Effector memory CD4-positive, alpha-beta T cell (primary cell): Measurements from ENCODE around the gene MEF2B.
A peak's percentile ranks its signal among the peaks of the same experiment; 100 is the strongest.

Experiments used
- DNase-seq, 3 donors: peaks; one replicate each; pipeline ENCODE4 v3.0.0-alpha.2; 2020
- H3K27ac ChIP-seq: 2 replicates; pipeline ENCODE4 v1.7.0; 2013; ENCODE audit warnings: mild to moderate bottlenecking, low read length, moderate library complexity; ENCODE audit not compliant: insufficient read depth, poor library complexity, severe bottlenecking
- H3K27me3 ChIP-seq: replicated peaks from 2 replicates; pipeline ENCODE4 v1.7.0; 2013; ENCODE audit warnings: mild to moderate bottlenecking, low read length; ENCODE audit not compliant: insufficient read depth, control insufficient read depth, poor library complexity, severe bottlenecking
- H3K36me3 ChIP-seq: 2 replicates; pipeline ENCODE4 v1.7.0; 2013; ENCODE audit warnings: mild to moderate bottlenecking, low read length, moderate library complexity; ENCODE audit not compliant: control insufficient read depth, insufficient read depth
- H3K4me1 ChIP-seq: 2 replicates; pipeline ENCODE4 v1.7.0; 2013; ENCODE audit warnings: low read length, mild to moderate bottlenecking; ENCODE audit not compliant: control insufficient read depth, insufficient read depth, poor library complexity, severe bottlenecking
- H3K4me3 ChIP-seq: 2 replicates; pipeline ENCODE4 v1.7.0; 2013; ENCODE audit warnings: low read length, low read depth, mild to moderate bottlenecking; ENCODE audit not compliant: insufficient read depth, poor library complexity, severe bottlenecking
- H3K9me3 ChIP-seq: 2 replicates; pipeline ENCODE4 v1.7.0; 2013; ENCODE audit warnings: mild to moderate bottlenecking, low read length, moderate library complexity; ENCODE audit not compliant: control insufficient read depth

Gene MEF2B

GRCh38 chr19:19209372-19209771, 39.3 kb upstream of the MEF2B start:
- no peak overlapping the region for H3K27ac ChIP-seq
- peaks cover 29% of the 10 kb centered on the region for H3K27me3 ChIP-seq
- H3K36me3 ChIP-seq = no peaks in the 10 kb centered on the region

DNA sequence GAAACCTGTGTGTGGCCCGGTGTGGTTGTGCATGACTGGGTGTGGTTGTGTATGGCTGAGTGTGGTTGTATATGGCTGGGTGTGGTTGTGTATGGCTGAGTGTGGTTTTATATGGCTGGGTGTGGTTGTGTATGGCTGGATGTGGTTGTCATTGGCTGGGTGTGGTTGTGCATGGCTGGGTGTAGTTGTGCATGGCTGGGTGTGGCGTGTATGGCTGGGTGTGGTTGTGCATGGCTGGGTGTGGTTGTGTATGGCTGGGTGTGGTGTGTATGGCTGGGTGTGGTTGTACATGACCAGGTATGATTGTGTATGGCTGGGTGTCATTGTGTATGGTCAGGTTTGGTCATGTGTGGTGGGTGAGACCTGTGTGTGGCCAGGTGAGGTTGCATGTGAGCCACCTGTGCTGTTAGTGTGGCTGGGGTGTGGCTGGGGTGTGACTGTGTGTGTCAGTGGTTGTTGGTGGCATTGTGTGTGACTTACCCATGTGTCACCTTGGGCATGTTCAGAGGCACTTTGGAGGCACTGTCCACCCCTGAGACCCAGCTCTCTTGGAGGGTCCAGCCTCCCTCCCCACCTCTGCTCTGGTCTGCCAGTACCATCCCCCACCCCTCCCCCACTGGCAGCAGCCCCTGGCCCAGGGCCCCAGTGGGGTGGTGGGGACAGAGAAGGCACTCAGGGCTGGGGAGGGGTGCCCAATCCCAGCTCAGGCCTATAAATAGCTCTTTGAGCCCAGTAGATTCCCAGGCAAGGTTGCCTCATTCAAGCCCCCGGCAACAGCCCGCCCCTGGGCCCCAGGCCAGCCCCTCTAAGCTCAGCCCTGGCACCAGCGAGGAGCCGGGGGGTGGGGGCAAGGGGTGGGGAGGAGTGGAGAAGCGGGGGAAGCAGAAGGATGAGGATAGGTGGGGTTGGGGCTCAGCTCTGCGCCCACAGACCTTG, 37.8 kb upstream of the MEF2B start:
- no peaks in the 10 kb centered on the region for H3K9me3 ChIP-seq
- peaks cover 15% of the 10 kb centered on the region for H3K27me3 ChIP-seq
- H3K4me1 ChIP-seq = peaks cover 14% of the 10 kb centered on the region
- no peaks in the 10 kb centered on the region for H3K36me3 ChIP-seq
- H3K27ac ChIP-seq = no peak overlapping the region
- no peak for DNase-seq
- H3K4me3 ChIP-seq = no peak overlapping the region

More at GRCh38 chr19:19209372-19209771, 39.3 kb upstream of the MEF2B start:
- Histone ChIP-seq H3K4me3 (no peak overlapping the region), H3K9me3 (no peaks in the 10 kb centered on the region), H3K4me1 (peaks cover 14% of the 10 kb centered on the region)
- DNase-seq = no peak

DNA sequence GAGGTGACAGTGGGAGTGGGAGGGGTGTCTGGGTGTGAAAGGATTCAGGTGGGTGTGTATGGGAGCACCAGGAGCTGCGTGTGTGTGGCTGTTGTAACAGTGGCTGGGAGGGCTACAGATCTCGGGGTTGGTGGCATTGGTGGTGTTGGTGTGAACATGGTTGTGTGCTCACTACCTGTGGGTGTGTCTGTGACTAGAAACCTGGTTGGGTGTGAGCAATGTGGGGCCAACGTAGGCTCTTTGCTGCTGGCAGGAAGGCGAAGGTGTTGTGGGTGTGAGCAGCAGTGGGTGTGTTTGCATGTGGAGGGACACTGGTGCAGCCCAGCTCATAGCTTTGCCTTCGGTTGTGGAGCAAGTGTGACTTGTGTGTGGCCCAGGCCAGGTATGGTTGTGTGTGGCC, 36.9 kb upstream of the MEF2B start:
- Histone ChIP-seq H3K4me1 (peaks cover 22% of the 10 kb centered on the region), H3K27me3 (peaks cover 6% of the 10 kb centered on the region)

DNA sequence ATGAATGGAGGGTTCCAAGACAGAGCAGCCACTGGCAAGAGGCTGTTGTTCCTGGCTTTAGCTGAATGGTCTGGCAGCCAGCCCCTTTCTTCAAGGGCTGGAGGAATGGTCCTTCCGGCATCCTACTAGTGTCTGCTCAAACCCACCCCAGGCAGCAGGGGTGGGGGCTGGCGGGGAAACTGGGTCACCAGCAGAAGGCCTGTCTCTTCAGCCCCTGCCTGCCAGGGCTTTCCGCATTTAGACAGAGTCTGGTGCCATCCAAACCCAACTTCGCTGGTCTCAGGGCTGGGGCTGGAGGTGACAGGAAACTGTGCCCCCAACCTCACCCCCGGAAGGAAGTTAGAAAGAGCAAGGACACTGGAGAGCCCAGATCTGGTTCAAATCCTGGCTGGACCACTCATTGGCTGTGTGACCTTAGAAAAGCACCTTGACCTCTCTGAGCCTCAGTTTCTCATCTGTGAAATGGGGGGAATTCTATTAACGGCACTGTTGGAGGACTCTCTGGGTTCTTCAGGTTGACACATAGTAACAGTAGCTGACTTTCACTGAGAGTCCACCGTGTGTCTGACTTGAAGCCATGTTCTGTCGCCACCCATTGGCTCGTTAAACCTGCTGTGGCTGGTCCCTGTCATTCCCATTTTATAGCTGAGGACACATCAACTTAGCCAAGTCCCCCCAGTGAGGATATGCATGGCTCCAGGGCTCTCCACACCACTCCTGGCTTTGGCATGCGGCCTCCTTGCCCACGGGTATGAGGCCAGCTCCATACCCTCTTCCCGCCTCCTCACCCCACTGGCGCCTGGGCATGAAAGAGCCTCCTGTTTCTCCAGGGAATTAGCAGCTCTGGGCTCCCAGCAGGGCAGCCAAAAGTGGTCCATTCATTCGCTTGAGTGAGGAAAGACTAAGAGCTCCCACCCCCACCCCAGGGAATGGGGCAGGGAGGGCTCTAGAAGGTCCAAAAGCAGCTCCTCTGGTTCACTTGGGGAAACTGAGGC, 35.6 kb upstream of the MEF2B start:
- no peaks in the 10 kb centered on the region for H3K36me3 ChIP-seq
- no peak overlapping the region for H3K4me3 ChIP-seq
- DNase-seq = no peak
- H3K27ac ChIP-seq = no peak overlapping the region
- no peaks in the 10 kb centered on the region for H3K9me3 ChIP-seq
- peaks cover 22% of the 10 kb centered on the region for H3K4me1 ChIP-seq
- H3K27me3 ChIP-seq = no peaks in the 10 kb centered on the region

More for the DNA sequence above, 36.9 kb upstream of the MEF2B start:
- no peak for DNase-seq
- Histone ChIP-seq H3K9me3 (no peaks in the 10 kb centered on the region), H3K27ac (no peak overlapping the region), H3K36me3 (no peaks in the 10 kb centered on the region), H3K4me3 (no peak overlapping the region)

DNA sequence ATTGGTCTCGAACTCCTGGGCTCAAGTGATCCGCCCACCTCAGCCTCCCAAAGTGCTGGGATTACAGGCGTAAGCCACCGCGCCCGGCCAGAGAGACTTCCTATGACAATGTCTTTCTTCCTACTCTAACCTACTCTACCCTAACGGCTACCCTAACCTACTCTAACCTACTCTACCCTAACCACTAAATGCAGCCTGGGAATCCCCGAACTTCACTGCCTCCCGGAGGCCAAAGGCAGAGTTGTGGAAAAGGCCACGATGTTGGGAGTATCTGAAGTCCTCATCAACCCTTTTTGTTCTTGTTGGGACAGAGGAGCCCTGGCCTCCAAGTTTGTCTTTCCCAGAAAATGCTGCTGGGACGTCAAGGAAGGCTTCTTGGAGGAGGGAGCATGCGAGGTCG, 34.1 kb upstream of the MEF2B start:
- Histone ChIP-seq H3K4me3 (no peak overlapping the region), H3K27ac (no peak overlapping the region), H3K4me1 (peaks cover 22% of the 10 kb centered on the region), H3K36me3 (peaks cover under 1% of the 10 kb centered on the region), H3K9me3 (no peaks in the 10 kb centered on the region), H3K27me3 (no peaks in the 10 kb centered on the region)
- DNase-seq = no peak

DNA sequence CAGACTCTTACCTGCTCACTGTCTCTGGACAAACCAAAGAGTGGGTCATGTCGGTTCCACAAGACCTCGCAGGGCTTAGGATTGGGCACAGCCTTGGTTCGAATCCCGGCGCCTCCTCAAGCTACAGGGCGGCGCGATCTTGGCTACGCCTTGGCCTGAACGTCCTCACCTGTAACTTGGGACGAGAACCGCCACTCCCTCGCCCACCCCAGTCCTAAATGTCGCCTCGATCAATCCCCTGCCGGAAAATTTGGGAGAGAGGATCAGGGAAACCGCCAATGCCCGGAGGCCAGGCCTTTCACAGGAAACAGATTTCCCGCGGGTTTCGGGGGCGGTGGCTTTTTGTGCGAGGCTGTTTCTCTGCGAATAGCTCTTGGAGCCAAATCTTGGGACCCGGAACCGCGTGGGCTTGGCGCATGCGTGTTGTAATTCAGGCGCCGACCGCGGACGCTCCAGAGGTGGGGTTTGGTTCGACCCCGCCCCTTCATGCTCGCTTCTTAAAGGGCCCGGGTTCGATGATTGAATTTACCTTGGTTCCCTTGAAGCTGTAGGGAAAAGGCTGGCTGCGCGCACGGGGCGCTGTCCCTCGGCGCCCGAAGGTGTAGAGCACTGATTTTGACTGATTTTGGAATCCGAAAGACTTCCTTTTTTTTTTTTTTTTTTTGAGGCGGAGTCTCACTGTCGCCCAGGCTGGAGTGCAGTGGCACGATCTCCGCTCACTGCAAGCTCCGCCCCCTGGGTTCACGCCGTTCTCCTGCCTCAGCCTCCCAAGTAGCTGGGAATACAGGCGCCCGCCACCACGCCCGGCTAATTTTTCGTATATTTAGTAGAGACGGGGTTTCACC, 33.2 kb upstream of the MEF2B start, which contains the start of gene NR2C2AP:
Gene NR2C2AP (minus strand): TSS at position 403 of the 845 bp plus-strand sequence. CDS start 354 bp downstream, at position 49.
- Histone ChIP-seq H3K27ac (peak within 1 kb of the TSS; percentile 66), H3K4me1 (peaks cover 22% of the 10 kb centered on the region), H3K27me3 (no peaks in the 10 kb centered on the region), H3K4me3 (peak within 1 kb of the TSS; percentile 80), H3K9me3 (no peaks in the 10 kb centered on the region), H3K36me3 (peaks cover 10% of the 10 kb centered on the region)
- peak; percentile 83 to 87 (median 86) for DNase-seq

DNA sequence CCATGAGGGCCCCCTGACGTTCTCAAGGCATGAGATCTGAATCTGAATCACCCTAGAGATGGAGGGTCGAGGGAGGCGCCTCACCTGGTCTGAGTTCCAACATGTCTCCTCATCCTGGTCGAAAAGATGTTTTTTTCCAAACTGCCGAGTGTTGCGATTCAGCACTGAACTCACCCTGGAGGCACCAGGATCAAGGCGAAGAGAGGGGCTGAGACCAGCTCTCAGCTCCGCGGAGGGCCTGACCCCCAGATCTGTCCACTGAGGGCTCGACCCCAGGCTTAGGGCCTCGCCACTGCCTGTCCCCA, 32.6 kb upstream of the MEF2B start:
- Histone ChIP-seq H3K4me3 (peak overlapping the region; percentile 80), H3K9me3 (no peaks in the 10 kb centered on the region), H3K27ac (peak overlapping the region; percentile 66), H3K4me1 (peaks cover 18% of the 10 kb centered on the region), H3K27me3 (no peaks in the 10 kb centered on the region), H3K36me3 (peaks cover 10% of the 10 kb centered on the region)
- DNase-seq = no peak

- Histone ChIP-seq H3K9me3 (no peaks in the 10 kb centered on the region), H3K36me3 (peaks cover 15% of the 10 kb centered on the region), H3K27ac (peak overlapping the region; percentile 66), H3K4me1 (peaks cover 11% of the 10 kb centered on the region), H3K4me3 (peak overlapping the region; percentile 80), H3K27me3 (no peaks in the 10 kb centered on the region)
- DNase-seq = no peak
Measured at GRCh38 chr19:19201697-19202630, 31.9 kb upstream of the MEF2B start.
